Measurements from ENCODE around the gene SLC22A6. TPM values are rescaled to one million over a fixed set of nuclear protein-coding genes. Genes with fewer than 3 reads are reported as not detected.
"Not testable (repeated sequence)": the region's sequence is repeated elsewhere in the genome, so short reads cannot be mapped to it uniquely, and the experiment has no call there.

The SLC22A6 gene
- total RNA-seq, 1 donor from 2014 or later = not detected

DNA sequence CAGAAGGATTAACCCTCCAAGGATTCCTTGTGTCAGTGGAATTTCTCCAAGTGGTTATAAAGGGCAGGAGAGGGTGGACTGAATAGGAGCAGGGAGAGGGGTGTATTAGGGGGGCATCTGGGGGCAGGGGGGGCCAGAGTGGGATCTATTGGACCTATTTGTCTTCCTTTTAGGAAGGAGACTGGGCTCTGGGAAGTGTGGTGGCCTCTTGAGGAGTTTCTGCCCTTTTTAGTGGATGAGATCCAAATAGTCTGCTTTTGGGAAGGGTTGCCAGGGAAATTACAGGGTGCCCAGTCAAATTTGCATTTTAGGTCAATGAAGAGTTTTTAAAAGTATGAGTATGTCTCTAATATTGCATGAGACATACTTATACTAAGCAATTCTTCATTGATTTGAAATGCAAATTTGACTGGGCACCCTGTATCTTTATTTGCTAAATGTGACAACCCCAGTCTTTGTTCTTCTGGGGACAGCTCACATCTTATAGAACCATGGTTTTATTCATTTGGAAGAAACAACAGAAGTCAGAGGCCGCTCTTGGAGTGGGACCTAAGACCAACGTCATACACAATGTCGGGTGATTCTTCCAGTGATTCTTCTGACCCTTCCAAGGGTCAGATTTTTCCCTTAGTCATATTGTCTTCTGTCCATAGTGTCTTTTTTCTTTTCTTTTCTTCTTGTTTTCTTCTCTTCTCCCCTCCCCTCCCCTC lies 429 bp upstream of the SLC22A6 start:
- DNase-seq = no peak

GRCh38 chr11:62983536-62984199 lies 1.1 kb downstream of the SLC22A6 start:
- no peak for DNase-seq

GRCh38 chr11:62981743-62982142 lies 3.0 kb downstream of the SLC22A6 start:
- no peak for DNase-seq

DNA sequence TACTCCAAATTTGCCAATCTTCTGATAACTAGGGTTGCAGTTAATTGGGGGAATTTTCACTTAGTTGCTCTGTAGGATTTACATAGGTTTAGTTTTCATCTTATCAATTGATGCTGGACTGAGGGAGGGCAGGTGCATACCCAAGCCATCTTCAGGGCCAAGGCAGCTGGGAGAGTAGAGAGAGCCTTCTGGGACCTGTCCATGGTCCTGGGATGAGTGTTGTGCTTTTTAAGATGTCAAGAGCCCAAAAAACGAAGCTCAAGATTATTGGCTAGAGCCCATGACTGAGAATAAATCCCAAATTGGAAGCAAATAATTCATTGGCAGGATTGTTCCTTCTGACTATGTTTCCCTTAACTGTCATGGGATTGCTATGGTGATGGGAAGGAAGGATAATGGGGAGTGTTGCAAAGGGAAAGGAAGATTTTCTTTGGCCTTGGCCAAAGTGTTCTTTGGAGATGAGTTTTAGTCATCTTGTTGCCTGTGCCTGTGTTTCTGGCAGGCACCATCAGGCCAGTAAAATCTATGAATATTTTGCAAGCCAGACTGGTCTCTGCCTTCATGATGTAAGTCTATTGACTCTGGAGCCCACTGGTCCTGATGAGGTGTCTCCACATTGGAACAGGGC lies 4.5 kb downstream of the SLC22A6 start:
- no peak for DNase-seq

GRCh38 chr11:62976109-62976508 lies 8.7 kb downstream of the SLC22A6 start:
- no peak for DNase-seq

GRCh38 chr11:62974848-62975522 lies 9.8 kb downstream of the SLC22A6 start:
- DNase-seq = no peak

GRCh38 chr11:62965574-62965973 lies 19.2 kb downstream of the SLC22A6 start:
- DNase-seq = no peak

GRCh38 chr11:62962391-62962790 lies 22.4 kb downstream of the SLC22A6 start:
- no peak for DNase-seq

DNA sequence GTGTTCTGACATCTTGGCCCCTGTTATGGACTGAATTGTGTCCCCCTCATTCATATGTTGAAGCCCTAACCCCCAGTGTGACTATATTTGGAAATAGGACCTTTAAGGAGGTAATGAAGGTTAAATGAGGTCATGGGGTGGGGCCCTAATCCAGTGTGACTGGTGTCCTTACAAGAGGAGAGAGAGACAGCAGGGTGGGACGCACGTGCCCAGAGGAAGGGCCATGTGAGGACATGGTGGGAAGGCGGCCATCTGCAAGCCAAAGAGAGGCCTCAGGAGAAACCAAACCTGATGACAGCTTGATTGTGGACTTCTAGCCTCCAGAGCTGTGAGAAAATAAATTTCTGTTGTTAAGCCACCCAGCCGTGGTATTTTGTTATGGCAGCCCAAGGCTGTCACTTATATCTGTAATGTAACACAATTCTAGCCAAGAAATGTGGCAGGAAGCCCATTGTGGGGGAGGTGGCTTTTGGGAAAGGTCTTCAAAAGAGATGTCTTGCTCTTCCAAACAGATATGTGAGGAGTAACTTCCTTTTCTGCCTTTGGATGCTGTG lies 23.7 kb downstream of the SLC22A6 start:
- DNase-seq = no peak

- no peak for DNase-seq
Measured at GRCh38 chr11:62959422-62959980, 25.3 kb downstream of the SLC22A6 start.

GRCh38 chr11:62958547-62959421 lies 26.0 kb downstream of the SLC22A6 start:
- DNase-seq = peak; percentile 92

GRCh38 chr11:62957147-62957546 lies 27.6 kb downstream of the SLC22A6 start:
- DNase-seq = no peak

- no peak for DNase-seq
Measured at GRCh38 chr11:62954478-62954877, 30.3 kb downstream of the SLC22A6 start.

DNA sequence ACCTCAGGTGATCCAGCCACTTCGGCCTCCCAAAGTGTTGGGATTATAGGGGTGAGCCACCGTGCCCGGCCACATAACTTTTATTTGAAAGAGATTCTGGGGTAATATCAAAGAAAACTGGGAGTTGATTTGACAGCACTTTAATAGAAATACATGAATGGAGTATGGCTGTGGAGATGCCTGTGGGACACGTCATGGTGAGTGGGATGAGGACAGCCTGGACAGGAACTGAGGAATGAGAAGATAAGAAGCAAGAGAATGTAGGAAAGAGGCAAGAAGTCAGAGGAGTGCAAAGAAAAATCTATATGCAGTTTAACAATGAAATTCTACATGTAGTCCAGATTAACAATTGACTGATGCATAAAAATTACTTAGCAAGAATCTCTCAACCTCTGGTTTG lies 31.0 kb downstream of the SLC22A6 start:
- no peak for DNase-seq

- DNase-seq = no peak
Measured at GRCh38 chr11:62948765-62949320, 35.9 kb downstream of the SLC22A6 start.

DNA sequence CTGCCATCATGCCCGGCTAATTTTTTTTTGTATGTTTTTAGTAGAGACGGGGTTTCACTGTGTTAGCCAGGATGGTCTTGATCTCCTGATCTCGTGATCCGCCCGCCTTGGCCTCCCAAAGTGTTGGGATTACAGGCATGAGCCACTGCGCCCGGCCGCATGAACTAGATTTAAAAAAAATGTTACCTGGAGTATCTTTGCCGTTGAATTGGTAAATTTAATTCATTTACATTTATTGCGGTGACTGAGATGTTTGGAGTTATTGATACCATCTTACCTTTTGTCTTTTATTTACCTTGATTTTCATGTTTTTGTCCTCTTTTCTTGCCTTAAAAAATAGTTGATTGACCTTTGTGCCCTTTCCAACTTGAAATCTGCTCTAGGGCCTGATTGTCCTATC lies 39.2 kb downstream of the SLC22A6 start:
- DNase-seq = not testable (repeated sequence)

- not testable (repeated sequence) for DNase-seq
Measured at GRCh38 chr11:62937528-62937927, 47.2 kb downstream of the SLC22A6 start.

DNA sequence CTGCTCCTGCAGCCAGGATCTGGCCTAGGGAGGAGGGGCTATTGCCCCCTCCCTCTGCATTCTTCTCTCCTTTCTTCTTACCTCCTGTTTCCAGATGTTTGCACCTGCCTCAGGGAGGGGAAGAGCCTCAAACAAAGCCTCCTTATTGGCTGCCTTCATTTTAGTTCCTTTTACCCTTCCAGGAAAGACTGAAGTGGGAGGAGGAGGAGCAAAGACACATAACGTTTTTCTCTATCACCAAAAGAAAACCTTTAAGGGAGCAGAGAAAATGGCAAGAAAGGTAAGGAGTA lies 50.3 kb downstream of the SLC22A6 start:
- DNase-seq = no peak

DNA sequence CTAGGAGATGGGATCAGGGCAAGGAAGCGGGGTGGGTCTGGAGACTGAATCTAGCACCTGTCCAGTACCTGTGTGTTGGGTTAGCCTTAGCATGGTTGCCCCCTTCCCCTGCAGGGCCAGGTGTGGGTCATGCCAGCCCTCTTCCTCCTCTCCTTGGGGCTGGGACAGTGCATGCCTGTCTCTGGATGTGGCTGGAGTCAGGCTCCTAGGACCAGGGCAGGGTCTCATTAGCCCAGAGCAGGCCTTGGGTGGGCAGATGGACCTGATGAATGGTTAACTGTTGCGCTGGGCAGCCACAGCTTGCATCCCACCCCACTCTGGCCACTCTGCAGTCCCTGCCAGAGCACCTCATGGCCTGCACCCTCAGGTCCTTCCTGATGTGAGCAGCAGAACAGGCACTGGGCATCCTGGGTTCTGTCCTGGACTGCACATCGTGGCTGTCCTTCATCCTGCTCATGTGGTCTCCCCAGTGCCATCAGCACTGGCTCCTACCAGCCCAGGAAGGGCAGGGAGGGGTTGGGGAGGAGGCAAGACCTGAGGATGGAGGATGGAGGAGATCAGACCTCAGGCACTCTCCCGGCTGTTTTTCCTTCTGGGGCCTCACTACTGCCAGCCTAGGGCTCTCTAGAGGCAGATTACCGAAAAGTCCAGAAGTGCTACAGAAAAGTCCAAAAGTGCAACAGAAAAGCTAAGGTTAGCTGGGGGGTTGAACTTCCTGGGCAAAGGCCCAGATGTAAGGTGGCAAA lies 50.8 kb downstream of the SLC22A6 start:
- DNase-seq = no peak

DNA sequence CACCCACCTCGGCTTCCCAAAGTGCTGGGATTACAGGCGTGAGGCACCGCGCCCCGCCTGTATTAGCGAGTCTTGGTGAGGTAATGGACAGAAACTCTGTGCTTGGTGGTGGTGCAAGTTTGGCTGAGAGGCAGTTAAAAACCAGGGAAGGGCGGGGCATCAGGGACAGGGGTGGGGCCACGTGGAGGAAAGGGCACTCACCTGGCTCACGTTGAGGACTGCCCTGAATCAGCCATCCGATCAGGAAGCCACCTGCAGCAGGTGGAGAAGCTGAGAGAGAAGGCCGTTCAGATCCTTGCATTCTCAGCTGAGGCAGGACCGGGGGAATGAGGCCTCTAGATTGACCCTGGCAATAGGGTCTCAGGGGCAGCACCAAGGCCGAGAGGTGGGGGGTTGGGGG lies 51.5 kb downstream of the SLC22A6 start:
- no peak for DNase-seq

All from skin of body (tissue), 2 donors.